Activated T-helper 17 cell treated with anti-CD3 and anti-CD28 coated beads, Interleukin-2, amount 50 U/mL, for 72 hours (primary cell): ENCODE measurements around the gene ISG20. TPM values are rescaled to one million over a fixed set of nuclear protein-coding genes. Genes with fewer than 3 reads are reported as not detected.

Source experiments
- ATAC-seq: fragments of 150-1000 bp; cut with Tn5 transposase; replicated peaks from 2 replicates; pipeline ENCODE4 v1.10.0; 2021; ENCODE audit warnings: mild to moderate bottlenecking, moderate library complexity
- H3K27ac Mint-ChIP-seq: one replicate; pipeline ENCODE4 v1.8.0; 2022; ENCODE audit warnings: mixed read lengths
- H3K27me3 Mint-ChIP-seq: one replicate; pipeline ENCODE4 v1.8.0; 2022; ENCODE audit warnings: mixed read lengths
- H3K36me3 Mint-ChIP-seq: one replicate; pipeline ENCODE4 v1.8.0; 2022; ENCODE audit warnings: low read depth, mild to moderate bottlenecking, mixed read lengths
- H3K4me1 Mint-ChIP-seq: one replicate; pipeline ENCODE4 v1.8.0; 2022; ENCODE audit warnings: mixed read lengths
- H3K4me3 Mint-ChIP-seq: one replicate; pipeline ENCODE4 v1.8.0; 2022; ENCODE audit warnings: mild to moderate bottlenecking, mixed read lengths
- H3K9me3 Mint-ChIP-seq: one replicate; pipeline ENCODE4 v1.8.0; 2022; ENCODE audit warnings: mixed read lengths
- total RNA-seq, 2 donors: library from RNA; stranded (reverse); gene quantifications; one replicate each; pipeline ENCODE4 v1.2.3, GENCODE V29; 2022

Gene ISG20
- total RNA-seq, 2 donors from 2014 or later = 34.9 to 89.7 TPM

DNA sequence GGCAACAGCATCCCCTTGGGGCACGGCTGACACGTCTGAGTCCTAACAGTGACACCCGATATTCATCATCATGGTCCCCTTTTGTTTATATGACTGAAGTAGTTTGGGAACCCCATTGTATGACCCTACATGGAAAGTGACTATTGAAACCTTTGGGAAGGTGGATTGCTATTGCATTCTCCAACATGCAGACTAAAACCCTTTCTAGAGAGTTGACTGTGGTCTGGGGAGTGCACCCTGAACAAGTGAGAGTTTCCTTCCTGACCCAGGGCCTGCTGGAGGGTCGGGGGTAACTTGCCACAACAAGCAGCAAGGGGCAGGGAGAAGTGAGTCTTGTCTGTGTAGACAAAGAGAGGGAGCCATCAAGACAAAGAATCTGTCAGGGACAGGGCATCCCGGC lies 54.4 kb downstream of the ISG20 start:
- Mint-ChIP-seq H3K4me1 (no peaks in the 10 kb centered on the region), H3K36me3 (no peaks in the 10 kb centered on the region), H3K4me3 (no peak overlapping the region), H3K27me3 (peaks cover 13% of the 10 kb centered on the region), H3K27ac (no peak overlapping the region), H3K9me3 (no peaks in the 10 kb centered on the region)
- ATAC-seq = no peak

DNA sequence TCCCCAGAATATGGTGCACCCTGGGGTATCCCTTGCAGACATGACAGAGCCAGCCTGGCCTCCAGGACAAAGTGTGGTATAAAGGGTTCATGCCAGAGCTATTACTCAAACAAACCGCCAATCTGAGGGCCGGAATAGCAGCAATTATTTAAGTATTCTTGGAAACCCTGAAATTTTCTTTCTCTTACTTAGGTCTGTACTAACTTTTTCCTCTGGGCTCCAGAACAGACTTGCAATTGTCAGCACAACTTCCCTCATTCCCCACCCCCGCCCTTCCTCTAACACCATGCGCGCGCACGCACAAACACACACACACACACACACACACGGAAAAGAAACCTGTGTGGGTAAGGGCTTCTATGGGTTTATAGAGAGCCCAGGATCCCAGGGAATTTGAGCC lies 56.3 kb downstream of the ISG20 start:
- Mint-ChIP-seq H3K27ac (no peak overlapping the region), H3K27me3 (peaks cover 6% of the 10 kb centered on the region), H3K9me3 (no peaks in the 10 kb centered on the region), H3K4me3 (no peak overlapping the region), H3K36me3 (no peaks in the 10 kb centered on the region), H3K4me1 (no peaks in the 10 kb centered on the region)
- no peak for ATAC-seq

DNA sequence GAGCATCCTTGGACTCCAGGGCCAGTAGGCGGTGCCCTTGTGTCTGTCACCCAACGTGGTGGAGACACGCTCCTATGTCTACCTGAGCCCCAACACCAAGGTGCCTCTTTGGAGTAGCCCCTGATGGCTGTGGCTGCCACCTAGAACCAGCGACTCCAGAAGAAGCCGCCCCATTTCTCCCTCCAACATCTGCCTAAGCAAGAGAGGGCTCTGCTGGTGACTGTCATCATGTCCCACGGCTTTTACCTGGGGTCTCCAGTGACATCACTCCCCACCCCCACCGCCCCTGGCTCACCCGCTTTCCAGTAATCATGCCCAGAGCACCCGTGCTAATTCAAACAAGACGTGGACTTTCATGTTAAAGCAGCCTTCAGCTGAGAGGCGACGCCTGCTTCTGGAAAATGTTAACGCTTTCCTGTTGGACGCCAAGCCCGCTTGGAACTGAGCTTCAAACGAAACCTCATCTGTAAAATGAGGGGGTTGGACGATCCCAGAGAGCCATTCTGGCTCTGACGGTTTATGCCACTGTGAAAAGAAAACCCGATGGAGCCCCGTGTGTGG lies 57.0 kb downstream of the ISG20 start:
- peaks cover 3% of the 10 kb centered on the region for H3K27me3 Mint-ChIP-seq
- H3K4me1 Mint-ChIP-seq = no peaks in the 10 kb centered on the region
- no peaks in the 10 kb centered on the region for H3K9me3 Mint-ChIP-seq
- ATAC-seq = no peak
- no peaks in the 10 kb centered on the region for H3K36me3 Mint-ChIP-seq
- H3K27ac Mint-ChIP-seq = no peak overlapping the region
- no peak overlapping the region for H3K4me3 Mint-ChIP-seq

DNA sequence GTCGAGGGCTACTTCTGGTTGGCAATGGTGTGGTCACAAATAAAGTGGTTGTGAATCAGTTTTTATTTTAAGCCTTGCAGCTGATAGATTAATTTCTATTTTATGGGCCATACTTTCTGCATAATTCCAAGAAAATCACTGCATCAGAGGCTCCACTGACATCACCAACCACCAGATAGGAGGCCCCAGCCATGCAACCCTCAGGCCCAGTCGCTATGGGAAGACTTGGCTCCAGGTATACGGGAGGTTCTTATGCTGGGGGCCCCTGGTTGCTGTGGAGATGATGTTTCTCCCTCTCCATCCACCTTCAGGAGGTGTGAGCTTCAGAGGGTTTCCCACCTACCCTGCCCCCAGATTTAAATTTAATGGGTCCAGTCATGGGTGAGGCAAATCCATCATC lies 57.4 kb downstream of the ISG20 start:
- ATAC-seq = no peak
- Mint-ChIP-seq H3K9me3 (no peaks in the 10 kb centered on the region), H3K27ac (no peak overlapping the region), H3K4me1 (no peaks in the 10 kb centered on the region), H3K4me3 (no peak overlapping the region), H3K36me3 (no peaks in the 10 kb centered on the region), H3K27me3 (no peaks in the 10 kb centered on the region)

DNA sequence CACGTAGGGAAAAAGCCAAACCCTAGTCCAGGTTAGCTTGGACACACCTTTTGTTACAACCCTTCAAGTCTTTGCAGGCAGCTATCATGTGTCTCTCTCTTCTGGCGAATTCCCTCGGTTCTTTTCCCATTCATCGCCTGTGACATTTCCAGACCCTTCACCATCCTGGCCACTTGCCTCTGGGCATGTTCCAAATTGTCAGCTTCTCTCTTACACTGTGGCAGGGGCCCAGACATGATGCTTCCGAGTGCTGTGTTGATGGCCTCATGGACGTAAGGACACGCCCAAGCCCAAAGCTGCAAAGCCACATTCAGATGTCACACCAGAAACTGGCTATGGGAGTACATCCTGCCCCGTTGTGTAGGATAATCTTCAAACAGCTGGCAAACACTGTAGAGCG lies 58.5 kb downstream of the ISG20 start:
- no peak overlapping the region for H3K4me3 Mint-ChIP-seq
- H3K36me3 Mint-ChIP-seq = no peaks in the 10 kb centered on the region
- no peak overlapping the region for H3K27ac Mint-ChIP-seq
- H3K4me1 Mint-ChIP-seq = no peaks in the 10 kb centered on the region
- ATAC-seq = no peak
- H3K9me3 Mint-ChIP-seq = no peaks in the 10 kb centered on the region
- H3K27me3 Mint-ChIP-seq = no peaks in the 10 kb centered on the region

DNA sequence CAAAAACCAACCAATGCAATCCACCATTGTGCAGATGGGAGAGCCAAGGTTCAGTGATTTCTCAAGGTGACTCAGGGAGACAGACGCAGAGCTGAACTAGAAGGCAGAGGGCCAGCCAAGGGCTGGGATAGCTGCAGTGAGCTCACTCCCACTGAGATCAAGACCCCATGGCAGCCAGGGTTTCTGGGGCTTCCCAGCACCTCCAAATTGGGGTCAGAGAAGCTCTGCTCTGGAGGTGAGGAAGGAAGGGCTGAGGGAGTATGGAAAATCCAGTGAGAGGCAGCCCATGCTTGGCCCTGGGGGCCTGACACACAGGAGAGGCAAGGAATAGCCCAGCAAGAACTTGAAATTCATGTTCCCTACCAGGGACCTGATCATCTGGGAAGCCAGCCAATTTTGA lies 61.0 kb downstream of the ISG20 start:
- Mint-ChIP-seq H3K27me3 (no peaks in the 10 kb centered on the region), H3K4me1 (no peaks in the 10 kb centered on the region), H3K36me3 (no peaks in the 10 kb centered on the region), H3K4me3 (no peak overlapping the region), H3K9me3 (no peaks in the 10 kb centered on the region), H3K27ac (no peak overlapping the region)
- ATAC-seq = no peak

DNA sequence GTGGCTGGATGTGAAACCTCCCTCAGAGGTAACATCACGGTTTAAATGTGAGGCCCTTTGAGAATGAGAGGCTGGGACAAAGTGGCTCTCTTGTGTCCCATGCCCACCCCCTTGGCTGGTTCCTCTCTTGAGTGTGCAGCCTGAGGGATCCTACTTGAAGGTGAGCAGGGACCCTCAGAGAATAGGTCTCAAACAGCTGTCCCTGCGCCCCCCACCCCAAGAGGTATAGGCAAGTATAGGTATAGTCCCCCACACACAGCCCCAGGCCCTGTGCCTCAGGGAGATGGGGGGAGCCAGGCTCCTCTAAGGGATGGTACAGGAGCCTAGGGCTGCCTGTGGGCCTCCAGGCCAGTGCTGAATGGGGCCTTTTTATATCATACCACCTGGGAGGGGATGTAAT lies 61.9 kb downstream of the ISG20 start:
- Mint-ChIP-seq H3K4me3 (no peak overlapping the region), H3K27me3 (peaks cover 2% of the 10 kb centered on the region), H3K4me1 (peaks cover 2% of the 10 kb centered on the region), H3K9me3 (no peaks in the 10 kb centered on the region), H3K27ac (no peak overlapping the region), H3K36me3 (no peaks in the 10 kb centered on the region)
- no peak for ATAC-seq

DNA sequence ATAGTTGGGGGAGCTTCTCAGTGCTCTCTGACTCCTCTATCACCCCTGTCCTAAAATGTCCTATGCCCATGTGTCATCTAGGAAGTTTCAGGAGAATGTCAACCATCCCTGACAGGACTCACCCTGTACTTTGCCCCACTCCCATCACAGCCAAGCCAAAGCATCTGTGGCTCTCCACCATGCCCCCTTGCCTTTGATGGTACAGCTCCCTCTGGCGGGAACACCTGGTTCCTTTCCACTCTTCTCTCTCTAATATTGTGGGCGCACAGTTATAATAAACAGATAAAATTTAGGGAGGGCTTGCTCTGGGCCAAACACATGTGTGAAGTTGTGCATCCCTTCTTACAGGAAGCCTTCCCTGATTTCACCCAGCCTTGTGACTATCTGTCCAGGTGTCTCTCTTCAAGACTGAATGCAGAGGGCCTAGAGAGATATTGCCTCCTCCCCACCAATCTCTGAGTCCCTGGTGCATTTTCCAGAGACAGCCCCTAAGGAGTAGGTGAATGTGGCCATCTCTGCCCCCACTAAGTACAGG lies 62.8 kb downstream of the ISG20 start:
- Mint-ChIP-seq H3K4me1 (peaks cover 6% of the 10 kb centered on the region), H3K27ac (no peak overlapping the region), H3K36me3 (no peaks in the 10 kb centered on the region), H3K4me3 (no peak overlapping the region), H3K27me3 (peaks cover 9% of the 10 kb centered on the region), H3K9me3 (no peaks in the 10 kb centered on the region)
- ATAC-seq = peak; percentile 62

DNA sequence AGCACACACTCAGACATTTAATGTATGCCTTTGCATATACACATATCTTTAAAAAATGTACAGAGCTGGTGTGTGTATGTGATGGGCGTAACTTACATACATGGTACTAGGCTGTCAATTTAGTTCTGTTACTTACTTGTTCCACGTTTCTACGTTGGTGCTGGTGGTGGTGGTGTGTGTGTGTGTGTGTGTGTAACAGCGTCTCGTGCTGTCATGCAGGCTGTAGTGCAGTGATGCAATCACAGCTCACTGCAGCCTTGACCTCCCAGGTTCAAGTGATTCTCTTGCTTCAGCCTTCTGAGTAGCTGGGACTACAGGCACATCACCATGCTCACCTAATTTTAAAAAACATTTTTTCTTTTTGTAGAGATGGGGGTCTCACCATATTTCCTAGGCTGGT lies 64.2 kb downstream of the ISG20 start:
- Mint-ChIP-seq H3K4me1 (peaks cover 6% of the 10 kb centered on the region), H3K36me3 (no peaks in the 10 kb centered on the region), H3K27me3 (peaks cover 12% of the 10 kb centered on the region), H3K4me3 (no peak overlapping the region), H3K27ac (no peak overlapping the region), H3K9me3 (no peaks in the 10 kb centered on the region)
- ATAC-seq = no peak

DNA sequence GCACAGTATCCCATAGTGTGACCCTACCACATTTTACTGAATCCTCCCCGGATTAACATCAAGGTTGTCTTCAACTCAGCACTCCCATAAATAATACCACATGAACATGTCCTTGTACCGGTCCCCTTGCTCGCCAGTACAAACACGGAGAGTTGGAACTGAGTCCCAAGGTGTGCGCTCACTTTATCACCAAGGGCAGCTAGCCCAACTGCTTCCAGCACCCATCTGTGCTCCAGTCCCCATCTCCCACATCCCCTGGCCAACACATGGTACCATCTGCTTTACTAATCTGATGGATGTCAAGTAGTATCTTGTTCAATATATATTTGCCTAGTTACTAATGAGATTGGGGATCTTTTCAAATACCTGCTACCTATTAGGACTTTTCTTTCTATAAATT lies 64.7 kb downstream of the ISG20 start:
- Mint-ChIP-seq H3K27ac (no peak overlapping the region), H3K4me3 (no peak overlapping the region), H3K9me3 (no peaks in the 10 kb centered on the region), H3K36me3 (no peaks in the 10 kb centered on the region), H3K27me3 (peaks cover 12% of the 10 kb centered on the region), H3K4me1 (peaks cover 6% of the 10 kb centered on the region)
- ATAC-seq = no peak

DNA sequence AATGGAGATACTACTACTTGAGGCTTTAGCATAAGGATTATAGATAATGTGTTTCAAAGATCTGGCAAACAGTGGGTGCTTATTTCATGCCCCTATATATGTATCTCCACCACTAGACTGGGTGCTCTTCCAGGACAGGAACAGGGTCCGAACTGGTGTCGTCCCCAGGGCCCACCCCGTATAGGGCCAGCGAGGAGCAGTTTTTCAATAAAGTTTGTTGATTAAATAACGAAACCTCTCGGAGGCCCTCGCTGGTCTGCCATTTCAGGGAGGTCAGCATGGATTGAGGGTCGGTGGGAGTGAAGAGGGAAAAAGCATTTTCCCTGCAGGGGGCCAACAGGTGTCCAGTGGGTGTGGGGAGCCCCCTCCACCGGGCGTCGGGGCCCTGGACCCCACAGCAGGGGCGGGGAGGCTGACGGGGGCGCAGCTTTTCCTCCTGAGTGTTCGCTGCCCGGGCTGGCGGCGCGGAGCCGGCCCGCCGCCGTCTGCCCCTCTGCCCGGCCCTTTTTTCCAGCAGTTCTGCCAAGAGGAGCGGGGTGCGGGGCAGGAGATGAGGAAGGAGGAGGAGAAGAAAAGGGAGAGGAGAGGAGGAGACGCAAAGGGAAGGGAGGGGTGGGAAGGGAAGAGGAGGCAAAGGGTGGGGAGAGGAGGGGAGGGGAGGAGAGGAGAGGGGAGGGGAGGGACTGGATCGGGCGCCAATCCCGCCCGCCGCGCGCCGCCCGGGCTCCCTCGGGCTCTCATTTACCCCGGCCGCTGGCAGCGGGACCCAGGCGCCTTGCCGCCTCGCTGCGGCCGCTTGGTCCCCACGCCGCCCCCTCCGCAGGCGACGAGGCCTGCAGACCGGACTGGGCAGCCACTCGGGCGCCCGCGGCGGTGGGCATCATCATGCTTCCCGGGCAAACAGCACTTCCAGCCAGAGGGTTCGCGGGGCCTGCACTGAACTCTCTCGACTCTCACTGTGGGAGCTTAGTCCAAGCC lies 66.3 kb downstream of the ISG20 start:
- peaks cover 20% of the 10 kb centered on the region for H3K27me3 Mint-ChIP-seq
- no peaks in the 10 kb centered on the region for H3K9me3 Mint-ChIP-seq
- peaks cover 6% of the 10 kb centered on the region for H3K4me1 Mint-ChIP-seq
- H3K4me3 Mint-ChIP-seq = peak overlapping the region; percentile 64
- peak; percentile 24 for ATAC-seq
- H3K36me3 Mint-ChIP-seq = no peaks in the 10 kb centered on the region
- H3K27ac Mint-ChIP-seq = peak overlapping the region; percentile 8

DNA sequence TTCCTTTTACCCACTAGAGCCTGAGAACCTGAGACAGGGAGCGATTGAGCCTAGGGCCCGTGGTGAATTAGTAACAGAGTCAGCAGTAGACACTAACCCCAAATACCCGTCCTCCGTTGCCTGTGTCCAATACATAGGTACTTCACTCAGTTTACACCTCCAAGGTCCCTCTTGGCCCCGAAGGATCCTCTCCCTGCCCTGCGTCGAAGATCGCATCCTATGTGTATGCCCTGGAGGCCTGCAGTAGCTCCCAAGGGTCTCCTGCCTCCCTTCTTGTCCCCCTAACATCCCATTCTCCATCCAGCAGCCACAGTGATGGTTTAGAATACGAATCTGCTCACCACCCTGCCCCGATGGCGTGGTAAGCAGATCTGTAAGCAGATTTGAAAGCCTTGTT lies 67.0 kb downstream of the ISG20 start:
- H3K4me1 Mint-ChIP-seq = peaks cover 6% of the 10 kb centered on the region
- no peaks in the 10 kb centered on the region for H3K36me3 Mint-ChIP-seq
- ATAC-seq = peak; percentile 24
- no peaks in the 10 kb centered on the region for H3K9me3 Mint-ChIP-seq
- peak overlapping the region; percentile 64 for H3K4me3 Mint-ChIP-seq
- peak overlapping the region; percentile 8 for H3K27ac Mint-ChIP-seq
- H3K27me3 Mint-ChIP-seq = peaks cover 20% of the 10 kb centered on the region
